GM19239 (cell line): ENCODE results near the gene ULK3.

Experiments
- DNase-seq: peaks from one replicate; pipeline ENCODE4 v3.0.0; 2011; ENCODE audit warnings: low spot score; ENCODE audit not compliant: insufficient read length
- FAIRE-seq: peaks from 2 replicates; lab custom pipeline; 2011; peaks lifted over from hg19 to GRCh38; lab: Jason Lieb, UNC

ULK3 gene

GRCh38 chr15:74807282-74807681 is 35.7 kb downstream of the ULK3 start:
- FAIRE-seq (no peak), DNase-seq (no peak)

- DNase-seq (no peak), FAIRE-seq (no peak)
Measured at GRCh38 chr15:74804935-74805334, 38.0 kb downstream of the ULK3 start.

GRCh38 chr15:74802862-74803447 is 40.0 kb downstream of the ULK3 start:
- FAIRE-seq (no peak), DNase-seq (no peak)

- FAIRE-seq: no peak
- no peak for DNase-seq
Measured at GRCh38 chr15:74802290-74802689, 40.7 kb downstream of the ULK3 start.

GRCh38 chr15:74801311-74801997 is 41.5 kb downstream of the ULK3 start:
- DNase-seq: no peak
- FAIRE-seq: no peak

GRCh38 chr15:74800559-74801094 is 42.3 kb downstream of the ULK3 start:
- no peak for FAIRE-seq

GRCh38 chr15:74799856-74800558 is 42.9 kb downstream of the ULK3 start:
- DNase-seq: peak; percentile 94
- peak; percentile 96 for FAIRE-seq

More at GRCh38 chr15:74800559-74801094, 42.3 kb downstream of the ULK3 start:
- DNase-seq: no peak

- no peak for FAIRE-seq
- no peak for DNase-seq
Measured at GRCh38 chr15:74799255-74799855, 43.6 kb downstream of the ULK3 start.

- no peak for FAIRE-seq
- no peak for DNase-seq
Measured at GRCh38 chr15:74798388-74799254, 44.3 kb downstream of the ULK3 start.

GRCh38 chr15:74795966-74796625 is 46.9 kb downstream of the ULK3 start:
- no peak for DNase-seq
- no peak for FAIRE-seq

GRCh38 chr15:74794970-74795349 is 48.0 kb downstream of the ULK3 start:
- FAIRE-seq (no peak), DNase-seq (no peak)

- DNase-seq (no peak), FAIRE-seq (no peak)
Measured at GRCh38 chr15:74794248-74794969, 48.5 kb downstream of the ULK3 start.

- peak; percentile 35 for FAIRE-seq
- no peak for DNase-seq
Measured at GRCh38 chr15:74793135-74794028, 49.6 kb downstream of the ULK3 start.

GRCh38 chr15:74792227-74793016 is 50.5 kb downstream of the ULK3 start:
- FAIRE-seq (peak; percentile 69), DNase-seq (no peak)

GRCh38 chr15:74791667-74792066 is 51.3 kb downstream of the ULK3 start:
- FAIRE-seq: peak; percentile 35

GRCh38 chr15:74791007-74791406 is 51.9 kb downstream of the ULK3 start:
- no peak for DNase-seq
- FAIRE-seq: peak; percentile 76

More at GRCh38 chr15:74791667-74792066, 51.3 kb downstream of the ULK3 start:
- no peak for DNase-seq
